ENCODE measurements around the gene CDC42BPB.

Gene CDC42BPB

DNA sequence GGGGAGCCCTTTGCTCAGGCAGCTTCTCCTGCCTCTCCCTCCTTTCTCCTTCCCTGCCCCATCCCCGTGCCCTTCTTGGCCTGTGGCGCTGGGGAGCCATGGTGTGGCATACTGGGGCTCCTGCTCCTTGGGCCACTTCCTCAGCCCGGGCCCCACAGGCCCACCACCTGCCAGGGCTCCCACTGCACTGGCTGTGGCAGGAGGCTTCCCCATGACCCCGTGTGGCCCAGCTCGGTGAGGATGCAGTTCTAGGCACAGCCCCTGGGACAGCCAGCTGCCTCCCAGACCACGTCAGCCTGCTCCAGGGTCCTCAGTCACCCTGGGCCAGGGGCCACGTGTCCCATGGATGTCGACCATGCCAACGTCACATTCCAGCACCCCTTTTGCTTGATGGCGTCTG lies 147.9 kb downstream of the CDC42BPB start:
- TF ChIP-seq, protein P1, sequence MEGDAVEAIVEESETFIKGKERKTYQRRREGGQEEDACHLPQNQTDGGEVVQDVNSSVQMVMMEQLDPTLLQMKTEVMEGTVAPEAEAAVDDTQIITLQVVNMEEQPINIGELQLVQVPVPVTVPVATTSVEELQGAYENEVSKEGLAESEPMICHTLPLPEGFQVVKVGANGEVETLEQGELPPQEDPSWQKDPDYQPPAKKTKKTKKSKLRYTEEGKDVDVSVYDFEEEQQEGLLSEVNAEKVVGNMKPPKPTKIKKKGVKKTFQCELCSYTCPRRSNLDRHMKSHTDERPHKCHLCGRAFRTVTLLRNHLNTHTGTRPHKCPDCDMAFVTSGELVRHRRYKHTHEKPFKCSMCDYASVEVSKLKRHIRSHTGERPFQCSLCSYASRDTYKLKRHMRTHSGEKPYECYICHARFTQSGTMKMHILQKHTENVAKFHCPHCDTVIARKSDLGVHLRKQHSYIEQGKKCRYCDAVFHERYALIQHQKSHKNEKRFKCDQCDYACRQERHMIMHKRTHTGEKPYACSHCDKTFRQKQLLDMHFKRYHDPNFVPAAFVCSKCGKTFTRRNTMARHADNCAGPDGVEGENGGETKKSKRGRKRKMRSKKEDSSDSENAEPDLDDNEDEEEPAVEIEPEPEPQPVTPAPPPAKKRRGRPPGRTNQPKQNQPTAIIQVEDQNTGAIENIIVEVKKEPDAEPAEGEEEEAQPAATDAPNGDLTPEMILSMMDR (IDR thresholded peaks at IDR 0.05; ENCODE audit: low read depth, low read length) = no peak
- H3K4me3 ChIP-seq (ENCODE audit: low read depth, low read length) = no peak overlapping the region

DNA sequence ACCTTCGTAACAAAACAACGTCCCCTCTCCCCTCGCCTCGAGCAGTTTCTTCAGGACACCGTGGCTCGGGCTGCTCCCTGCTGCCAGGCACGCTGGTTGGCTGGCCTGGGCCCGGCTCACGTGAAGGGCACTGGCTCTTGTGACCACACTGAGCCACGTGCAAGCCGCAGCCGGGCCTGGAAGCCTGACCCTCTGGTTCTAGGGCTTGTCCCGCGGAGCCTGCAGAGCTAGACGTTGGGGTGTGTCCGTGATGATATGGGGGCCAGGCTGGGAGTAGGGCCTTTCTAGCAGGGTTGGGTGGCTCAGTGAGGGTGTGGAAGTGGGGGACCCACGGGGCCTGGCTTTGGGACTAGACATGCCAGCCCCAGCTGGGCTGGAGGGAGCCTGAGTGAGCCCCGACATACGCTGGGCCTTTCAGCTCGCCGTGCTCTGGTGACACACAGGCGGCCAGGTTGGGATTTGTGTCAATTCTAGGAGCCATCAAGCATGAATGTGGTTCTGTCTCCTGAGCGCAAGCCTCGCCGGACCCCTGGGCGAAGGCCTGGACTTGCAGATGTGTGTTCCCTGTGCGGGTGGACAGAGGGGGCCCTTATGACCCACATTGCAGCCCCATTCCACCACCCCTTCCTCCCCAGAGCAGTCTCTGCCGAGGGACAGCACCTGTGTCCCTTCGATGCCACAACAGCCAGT lies 148.4 kb downstream of the CDC42BPB start:
- H3K4me3 ChIP-seq (ENCODE audit: low read depth, low read length) = no peak overlapping the region
- TF ChIP-seq, protein P1 (IDR thresholded peaks at IDR 0.05; ENCODE audit: low read depth, low read length) = no peak

DNA sequence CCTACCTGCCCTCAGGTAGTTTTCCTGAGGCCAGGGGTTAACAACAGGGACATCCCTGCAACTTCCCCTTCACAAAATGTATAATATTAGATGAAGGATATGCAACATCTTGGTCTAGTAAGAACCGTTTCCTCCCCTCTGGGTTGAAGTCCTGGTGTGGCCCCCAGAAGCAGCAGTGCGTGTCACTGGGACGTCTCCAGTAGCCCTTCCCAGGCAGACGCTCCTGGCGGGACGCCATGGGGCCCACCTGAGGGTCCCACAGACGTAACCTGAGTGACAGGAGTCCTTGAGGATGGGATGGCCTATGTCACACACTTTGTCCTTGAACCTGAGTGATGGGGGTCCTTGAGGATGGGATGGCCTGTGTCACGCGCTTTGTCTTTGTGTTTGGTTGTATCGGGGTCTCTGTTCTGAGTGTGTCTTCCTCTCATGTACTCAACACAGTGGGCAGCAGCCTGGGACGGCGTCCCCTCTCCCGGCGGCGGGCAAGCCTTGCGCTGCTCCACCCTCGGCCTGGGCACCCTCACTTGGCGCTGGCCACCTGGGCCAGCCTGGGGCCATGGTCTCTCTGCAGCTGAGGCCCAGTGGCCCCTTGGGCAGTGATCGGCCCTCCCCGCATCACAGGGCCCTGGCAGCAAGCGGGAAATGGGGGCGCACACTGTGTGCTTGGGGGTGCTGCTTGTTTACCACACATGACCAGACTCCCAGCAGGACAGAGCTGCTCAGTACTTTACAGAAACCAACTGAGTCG lies 149.2 kb downstream of the CDC42BPB start:
- TF ChIP-seq, protein P1 (IDR thresholded peaks at IDR 0.05; ENCODE audit: low read depth, low read length) = no peak
- H3K4me3 ChIP-seq (ENCODE audit: low read depth, low read length) = no peak overlapping the region

GRCh38 chr14:102907303-102907844 lies 150.0 kb downstream of the CDC42BPB start:
- H3K4me3 ChIP-seq (ENCODE audit: low read depth, low read length) = no peak overlapping the region
- TF ChIP-seq, protein P1 (IDR thresholded peaks at IDR 0.05; ENCODE audit: low read depth, low read length) = no peak

DNA sequence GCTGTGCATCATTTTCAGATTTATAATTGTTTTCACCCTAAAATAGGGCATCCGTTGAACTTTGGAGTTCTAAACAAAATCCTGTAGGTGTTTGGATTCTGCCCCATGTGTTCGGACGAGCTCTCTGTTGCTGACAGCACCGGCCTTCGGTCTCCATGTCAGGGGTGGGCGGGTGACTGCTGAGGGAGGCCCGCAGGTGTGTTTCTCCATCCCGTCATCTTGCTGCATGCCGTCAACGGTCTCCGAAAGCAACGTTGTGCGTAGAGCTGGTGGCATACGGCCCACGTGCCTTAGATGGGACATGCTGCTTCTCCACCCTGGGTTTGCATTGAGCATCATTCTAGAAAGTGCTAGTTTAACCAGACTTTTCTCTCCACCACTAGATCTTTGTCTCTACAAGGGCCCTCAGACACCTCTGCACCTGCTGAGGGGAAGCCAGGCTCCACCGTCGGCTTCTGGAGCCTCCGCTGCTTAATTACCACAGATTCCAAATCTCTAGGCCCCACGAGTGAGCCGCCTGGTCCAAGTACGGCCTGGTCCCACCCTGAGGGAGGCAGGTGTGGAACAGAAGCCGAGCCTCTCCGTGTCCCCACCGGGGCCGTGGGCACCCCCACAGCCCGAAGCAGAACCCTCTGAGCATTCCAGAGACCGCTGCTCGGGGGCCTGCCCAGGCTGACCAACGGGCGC lies 150.6 kb downstream of the CDC42BPB start:
- H3K4me3 ChIP-seq (ENCODE audit: low read depth, low read length) = no peak overlapping the region
- TF ChIP-seq, protein P1 (IDR thresholded peaks at IDR 0.05; ENCODE audit: low read depth, low read length) = no peak

DNA sequence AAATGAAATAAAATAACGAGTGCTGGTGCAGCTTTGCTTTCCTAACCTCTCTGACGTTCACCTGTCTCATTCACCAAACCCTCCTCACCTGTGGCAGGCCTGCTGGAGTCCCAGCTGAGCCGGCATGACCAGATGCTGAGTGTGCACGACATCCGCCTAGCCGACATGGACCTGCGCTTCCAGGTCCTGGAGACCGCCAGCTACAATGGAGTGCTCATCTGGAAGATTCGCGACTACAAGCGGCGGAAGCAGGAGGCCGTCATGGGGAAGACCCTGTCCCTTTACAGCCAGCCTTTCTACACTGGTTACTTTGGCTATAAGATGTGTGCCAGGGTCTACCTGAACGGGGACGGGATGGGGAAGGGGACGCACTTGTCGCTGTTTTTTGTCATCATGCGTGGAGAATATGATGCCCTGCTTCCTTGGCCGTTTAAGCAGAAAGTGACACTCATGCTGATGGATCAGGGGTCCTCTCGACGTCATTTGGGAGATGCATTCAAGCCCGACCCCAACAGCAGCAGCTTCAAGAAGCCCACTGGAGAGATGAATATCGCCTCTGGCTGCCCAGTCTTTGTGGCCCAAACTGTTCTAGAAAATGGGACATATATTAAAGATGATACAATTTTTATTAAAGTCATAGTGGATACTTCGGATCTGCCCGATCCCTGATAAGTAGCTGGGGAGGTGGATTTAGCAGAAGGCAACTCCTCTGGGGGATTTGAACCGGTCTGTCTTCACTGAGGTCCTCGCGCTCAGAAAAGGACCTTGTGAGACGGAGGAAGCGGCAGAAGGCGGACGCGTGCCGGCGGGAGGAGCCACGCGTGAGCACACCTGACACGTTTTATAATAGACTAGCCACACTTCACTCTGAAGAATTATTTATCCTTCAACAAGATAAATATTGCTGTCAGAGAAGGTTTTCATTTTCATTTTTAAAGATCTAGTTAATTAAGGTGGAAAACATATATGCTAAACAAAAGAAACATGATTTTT lies 151.9 kb downstream of the CDC42BPB start:
- no peak overlapping the region for H3K4me3 ChIP-seq (ENCODE audit: low read depth, low read length)
- TF ChIP-seq, protein P1 (IDR thresholded peaks at IDR 0.05; ENCODE audit: low read depth, low read length) = no peak

Data from WI38 (cell line).